ENCODE data around the gene ARHGAP32.

ARHGAP32 gene

DNA sequence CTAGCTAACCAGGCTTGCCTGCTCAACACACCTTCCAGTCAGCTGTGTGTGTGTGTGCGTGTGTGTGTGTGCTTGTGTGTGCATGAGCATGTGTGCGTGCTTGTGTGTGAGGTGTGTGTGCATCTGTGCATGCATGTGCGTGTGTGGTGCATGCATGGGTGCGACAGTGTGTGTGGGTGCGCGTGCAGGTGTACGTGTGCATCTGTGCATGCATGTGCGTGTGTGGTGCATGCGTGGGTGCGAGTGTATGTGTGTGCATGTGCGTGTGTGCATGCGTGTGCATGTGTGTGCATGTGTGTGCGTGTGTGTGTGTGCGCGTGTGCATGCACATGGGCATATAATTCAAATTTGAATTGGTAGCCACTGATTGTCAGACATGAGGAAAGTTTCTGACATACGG is 239.0 kb downstream of the ARHGAP32 start:
- H3K9ac ChIP-seq (ENCODE audit: low read length), result no peak overlapping the region
- H3K27me3 ChIP-seq (replicated peaks; ENCODE audit: control insufficient read depth, insufficient read depth, low read length), result peaks cover 24% of the 10 kb centered on the region
- H3K4me3 ChIP-seq (ENCODE audit: low read length), result no peak overlapping the region
- H3K36me3 ChIP-seq (ENCODE audit: control insufficient read depth, insufficient read depth, low read length, severe bottlenecking), result no peaks in the 10 kb centered on the region
- no peaks in the 10 kb centered on the region for H3K9me3 ChIP-seq (ENCODE audit: control insufficient read depth, low read length)
- DNase-seq (ENCODE audit: low read depth), result no peak
- peaks cover 14% of the 10 kb centered on the region for H3K4me1 ChIP-seq (ENCODE audit: control insufficient read depth, insufficient read depth, low read length)

DNA sequence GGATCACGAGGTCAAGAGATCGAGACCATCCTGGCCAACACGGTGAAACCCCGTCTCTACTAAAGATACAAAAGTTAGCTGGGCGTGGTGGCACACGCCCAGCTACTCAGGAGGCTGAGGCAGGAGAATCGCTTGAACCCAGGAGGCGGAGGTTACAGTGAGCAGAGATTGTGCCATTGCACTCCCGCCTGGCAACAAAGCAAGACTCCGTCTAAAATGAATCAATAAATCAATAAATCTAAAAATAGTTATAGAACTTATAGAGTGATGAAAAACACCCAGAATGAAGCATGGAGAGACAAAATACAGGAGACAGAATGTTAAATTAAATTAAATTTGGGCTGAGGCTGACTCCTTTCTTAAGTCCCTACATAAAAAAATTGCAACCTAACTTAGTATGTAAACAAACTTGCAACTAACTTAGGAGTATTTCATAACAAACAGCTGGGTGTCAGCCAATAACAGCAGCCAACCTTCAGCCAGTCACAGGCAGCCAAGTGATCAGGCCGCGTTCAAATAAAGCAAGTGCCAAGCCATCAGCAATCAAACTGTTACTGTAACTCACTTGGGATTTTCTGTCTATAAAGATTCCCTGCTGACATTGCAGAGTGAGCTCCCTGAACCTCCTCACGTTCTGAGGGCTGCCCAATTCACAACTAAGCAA is 242.2 kb downstream of the ARHGAP32 start:
- no peak overlapping the region for H3K9ac ChIP-seq (ENCODE audit: low read length)

DNA sequence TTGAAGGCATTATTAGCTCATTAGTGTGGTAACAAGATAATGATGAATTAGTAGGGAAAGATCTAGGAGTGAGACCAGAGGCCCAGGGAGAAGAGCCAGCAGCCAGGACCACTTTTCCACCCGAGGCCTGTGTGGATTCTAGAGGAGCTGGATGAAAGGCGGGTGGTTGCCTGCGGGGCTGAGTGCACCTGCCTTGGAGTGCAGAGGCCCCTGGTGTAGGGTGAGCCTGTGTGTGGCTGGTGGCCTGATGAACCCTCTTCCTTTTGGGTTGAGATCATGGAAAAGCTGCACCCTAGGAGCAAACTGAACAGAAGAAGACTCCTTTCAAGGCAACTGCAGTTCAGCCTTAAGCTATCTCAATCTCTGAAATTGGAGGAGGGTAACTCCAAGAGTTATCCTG is 243.5 kb downstream of the ARHGAP32 start:
- Histone ChIP-seq H3K9me3 (ENCODE audit: control insufficient read depth, low read length) (no peaks in the 10 kb centered on the region), H3K9ac (ENCODE audit: low read length) (no peak overlapping the region), H3K36me3 (ENCODE audit: control insufficient read depth, insufficient read depth, low read length, severe bottlenecking) (no peaks in the 10 kb centered on the region), H3K4me1 (ENCODE audit: control insufficient read depth, insufficient read depth, low read length) (peaks cover 4% of the 10 kb centered on the region), H3K4me3 (ENCODE audit: low read length) (no peak overlapping the region), H3K27me3 (replicated peaks; ENCODE audit: control insufficient read depth, insufficient read depth, low read length) (peaks cover 27% of the 10 kb centered on the region)
- DNase-seq (ENCODE audit: low read depth), result no peak

More for the DNA sequence above, 242.2 kb downstream of the ARHGAP32 start:
- Histone ChIP-seq H3K4me3 (ENCODE audit: low read length) (no peak overlapping the region), H3K36me3 (ENCODE audit: control insufficient read depth, insufficient read depth, low read length, severe bottlenecking) (no peaks in the 10 kb centered on the region), H3K27me3 (replicated peaks; ENCODE audit: control insufficient read depth, insufficient read depth, low read length) (peaks cover 23% of the 10 kb centered on the region), H3K4me1 (ENCODE audit: control insufficient read depth, insufficient read depth, low read length) (peaks cover 4% of the 10 kb centered on the region), H3K9me3 (ENCODE audit: control insufficient read depth, low read length) (no peaks in the 10 kb centered on the region)
- DNase-seq (ENCODE audit: low read depth), result peak; percentile 61

GRCh38 chr11:128947773-128948172 is 244.4 kb downstream of the ARHGAP32 start:
- Histone ChIP-seq H3K36me3 (ENCODE audit: control insufficient read depth, insufficient read depth, low read length, severe bottlenecking) (no peaks in the 10 kb centered on the region), H3K9ac (ENCODE audit: low read length) (no peak overlapping the region), H3K27me3 (replicated peaks; ENCODE audit: control insufficient read depth, insufficient read depth, low read length) (peaks cover 35% of the 10 kb centered on the region), H3K9me3 (ENCODE audit: control insufficient read depth, low read length) (no peaks in the 10 kb centered on the region), H3K4me3 (ENCODE audit: low read length) (no peak overlapping the region), H3K4me1 (ENCODE audit: control insufficient read depth, insufficient read depth, low read length) (peaks cover 11% of the 10 kb centered on the region)
- no peak for DNase-seq (ENCODE audit: low read depth)

DNA sequence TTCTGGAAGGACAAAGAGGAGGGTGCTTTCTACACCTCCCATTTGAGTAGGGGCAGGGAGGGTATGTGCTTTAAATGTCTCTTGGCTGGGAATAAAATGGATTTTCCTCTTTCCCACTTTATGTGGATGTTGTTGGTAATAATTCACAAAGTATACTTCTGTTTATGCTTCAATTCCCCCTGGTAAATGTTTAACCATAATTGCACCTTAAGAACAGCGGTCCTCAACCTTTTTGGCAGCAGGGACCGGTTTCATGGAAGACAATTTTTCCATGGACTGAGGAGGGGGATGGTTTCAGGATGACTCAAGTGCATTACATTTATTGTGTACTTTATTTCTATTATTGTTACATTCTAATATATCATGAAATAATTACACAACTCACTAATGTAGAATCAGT is 245.5 kb downstream of the ARHGAP32 start:
- DNase-seq (ENCODE audit: low read depth), result no peak
- H3K9me3 ChIP-seq (ENCODE audit: control insufficient read depth, low read length), result no peaks in the 10 kb centered on the region
- H3K4me3 ChIP-seq (ENCODE audit: low read length), result no peak overlapping the region
- peaks cover 39% of the 10 kb centered on the region for H3K27me3 ChIP-seq (replicated peaks; ENCODE audit: control insufficient read depth, insufficient read depth, low read length)
- H3K9ac ChIP-seq (ENCODE audit: low read length), result no peak overlapping the region
- peaks cover 11% of the 10 kb centered on the region for H3K4me1 ChIP-seq (ENCODE audit: control insufficient read depth, insufficient read depth, low read length)
- no peaks in the 10 kb centered on the region for H3K36me3 ChIP-seq (ENCODE audit: control insufficient read depth, insufficient read depth, low read length, severe bottlenecking)

GRCh38 chr11:128943428-128943976 is 248.6 kb downstream of the ARHGAP32 start:
- no peaks in the 10 kb centered on the region for H3K36me3 ChIP-seq (ENCODE audit: control insufficient read depth, insufficient read depth, low read length, severe bottlenecking)
- H3K4me3 ChIP-seq (ENCODE audit: low read length), result no peak overlapping the region
- H3K9ac ChIP-seq (ENCODE audit: low read length), result no peak overlapping the region
- no peaks in the 10 kb centered on the region for H3K9me3 ChIP-seq (ENCODE audit: control insufficient read depth, low read length)
- DNase-seq (ENCODE audit: low read depth), result no peak
- peaks cover 7% of the 10 kb centered on the region for H3K4me1 ChIP-seq (ENCODE audit: control insufficient read depth, insufficient read depth, low read length)
- peaks cover 59% of the 10 kb centered on the region for H3K27me3 ChIP-seq (replicated peaks; ENCODE audit: control insufficient read depth, insufficient read depth, low read length)

DNA sequence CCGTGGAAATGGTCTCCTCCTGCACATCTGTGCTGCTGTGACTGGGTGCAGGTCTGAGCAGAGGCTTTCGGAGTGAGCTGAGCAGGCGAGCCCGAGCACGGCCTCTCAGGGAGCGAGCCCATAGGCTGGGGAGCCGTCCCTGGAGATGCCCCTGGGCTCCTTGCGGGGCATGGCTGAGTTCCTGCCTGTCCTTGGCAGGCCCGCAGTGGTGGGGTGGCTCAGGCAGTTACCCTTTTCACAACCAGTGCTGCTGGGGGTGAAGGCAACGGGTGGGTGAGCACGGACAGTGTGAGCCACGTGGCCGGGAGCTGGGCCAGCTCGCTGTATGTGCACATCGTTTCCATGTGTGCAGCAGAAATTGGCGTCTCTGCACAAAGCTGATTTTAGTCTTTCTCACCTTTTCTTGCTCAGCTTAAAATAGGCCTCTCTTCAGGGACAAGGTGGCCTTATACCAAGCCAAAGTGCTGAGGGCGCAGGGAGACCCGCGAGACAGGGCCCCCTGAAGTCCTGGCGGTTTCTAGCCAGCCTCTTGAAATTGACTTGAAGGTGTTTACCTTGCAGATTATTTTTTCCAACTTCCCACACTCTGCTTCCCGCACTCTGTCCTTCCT is 249.2 kb downstream of the ARHGAP32 start, which contains the start of gene TP53AIP1:
Gene TP53AIP1 (minus strand): TSS at position 55 of the 611 bp plus-strand sequence. CDS start 5,053 bp downstream, outside the sequence.
- no peaks in the 10 kb centered on the region for H3K9me3 ChIP-seq (ENCODE audit: control insufficient read depth, low read length)
- no peak within 1 kb of the TSS for H3K4me3 ChIP-seq (ENCODE audit: low read length)
- H3K9ac ChIP-seq (ENCODE audit: low read length), result no peak within 1 kb of the TSS
- H3K4me1 ChIP-seq (ENCODE audit: control insufficient read depth, insufficient read depth, low read length), result peaks cover 7% of the 10 kb centered on the region
- H3K36me3 ChIP-seq (ENCODE audit: control insufficient read depth, insufficient read depth, low read length, severe bottlenecking), result no peaks in the 10 kb centered on the region
- peaks cover 57% of the 10 kb centered on the region for H3K27me3 ChIP-seq (replicated peaks; ENCODE audit: control insufficient read depth, insufficient read depth, low read length)
- no peak for DNase-seq (ENCODE audit: low read depth)

GRCh38 chr11:128942272-128942612 is 249.9 kb downstream of the ARHGAP32 start:
- Histone ChIP-seq H3K4me3 (ENCODE audit: low read length) (no peak overlapping the region), H3K9ac (ENCODE audit: low read length) (no peak overlapping the region), H3K27me3 (replicated peaks; ENCODE audit: control insufficient read depth, insufficient read depth, low read length) (peaks cover 60% of the 10 kb centered on the region), H3K36me3 (ENCODE audit: control insufficient read depth, insufficient read depth, low read length, severe bottlenecking) (no peaks in the 10 kb centered on the region), H3K9me3 (ENCODE audit: control insufficient read depth, low read length) (no peaks in the 10 kb centered on the region), H3K4me1 (ENCODE audit: control insufficient read depth, insufficient read depth, low read length) (peaks cover 7% of the 10 kb centered on the region)
- no peak for DNase-seq (ENCODE audit: low read depth)

DNA sequence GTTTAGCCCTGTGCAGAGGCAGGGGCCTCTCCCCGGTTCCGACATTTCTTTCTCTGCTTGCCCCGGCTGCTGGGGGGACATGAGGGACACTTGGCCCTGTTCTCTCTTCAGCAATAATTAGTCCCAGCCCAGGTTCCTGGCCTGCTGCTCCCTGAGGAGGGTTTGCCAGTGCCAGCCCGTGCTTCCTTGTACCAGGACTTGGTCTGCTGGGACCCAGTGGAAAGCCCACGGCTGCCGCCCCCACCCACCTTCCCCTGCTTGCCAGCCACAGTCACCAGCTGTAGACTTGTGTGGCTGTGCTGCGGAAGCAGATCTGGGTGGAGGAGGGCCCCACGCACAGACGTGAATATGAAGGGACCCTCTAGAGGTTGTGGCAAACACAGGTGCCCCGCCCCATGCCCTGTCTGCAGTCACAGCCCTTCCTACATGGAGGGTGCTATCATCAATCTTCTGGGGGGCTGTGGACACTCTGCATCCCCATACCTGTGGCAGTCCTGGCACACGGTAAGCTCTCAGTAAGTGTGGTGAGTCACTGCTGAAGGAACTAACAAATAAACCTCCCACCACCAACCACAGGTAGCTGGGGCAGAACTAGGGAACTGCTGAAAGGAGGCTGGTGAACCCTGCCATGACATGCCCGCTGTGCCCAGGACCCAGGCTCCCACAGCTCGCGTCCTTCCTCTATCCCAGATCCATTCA is 250.4 kb downstream of the ARHGAP32 start:
- peaks cover 60% of the 10 kb centered on the region for H3K27me3 ChIP-seq (replicated peaks; ENCODE audit: control insufficient read depth, insufficient read depth, low read length)
- no peaks in the 10 kb centered on the region for H3K36me3 ChIP-seq (ENCODE audit: control insufficient read depth, insufficient read depth, low read length, severe bottlenecking)
- H3K4me3 ChIP-seq (ENCODE audit: low read length), result no peak overlapping the region
- no peaks in the 10 kb centered on the region for H3K9me3 ChIP-seq (ENCODE audit: control insufficient read depth, low read length)
- no peak for DNase-seq (ENCODE audit: low read depth)
- H3K4me1 ChIP-seq (ENCODE audit: control insufficient read depth, insufficient read depth, low read length), result peaks cover 7% of the 10 kb centered on the region
- no peak overlapping the region for H3K9ac ChIP-seq (ENCODE audit: low read length)

GRCh38 chr11:128941110-128941509 is 251.0 kb downstream of the ARHGAP32 start:
- Histone ChIP-seq H3K27me3 (replicated peaks; ENCODE audit: control insufficient read depth, insufficient read depth, low read length) (peaks cover 60% of the 10 kb centered on the region), H3K36me3 (ENCODE audit: control insufficient read depth, insufficient read depth, low read length, severe bottlenecking) (no peaks in the 10 kb centered on the region), H3K4me3 (ENCODE audit: low read length) (no peak overlapping the region), H3K4me1 (ENCODE audit: control insufficient read depth, insufficient read depth, low read length) (peaks cover 7% of the 10 kb centered on the region), H3K9me3 (ENCODE audit: control insufficient read depth, low read length) (no peaks in the 10 kb centered on the region), H3K9ac (ENCODE audit: low read length) (no peak overlapping the region)
- no peak for DNase-seq (ENCODE audit: low read depth)

GRCh38 chr11:128940603-128941002 is 251.5 kb downstream of the ARHGAP32 start:
- no peak overlapping the region for H3K4me3 ChIP-seq (ENCODE audit: low read length)
- H3K36me3 ChIP-seq (ENCODE audit: control insufficient read depth, insufficient read depth, low read length, severe bottlenecking), result no peaks in the 10 kb centered on the region
- no peak overlapping the region for H3K9ac ChIP-seq (ENCODE audit: low read length)
- H3K9me3 ChIP-seq (ENCODE audit: control insufficient read depth, low read length), result no peaks in the 10 kb centered on the region
- DNase-seq (ENCODE audit: low read depth), result no peak
- H3K27me3 ChIP-seq (replicated peaks; ENCODE audit: control insufficient read depth, insufficient read depth, low read length), result peaks cover 60% of the 10 kb centered on the region
- H3K4me1 ChIP-seq (ENCODE audit: control insufficient read depth, insufficient read depth, low read length), result peaks cover 7% of the 10 kb centered on the region
